Psoas muscle (tissue), 8 donors: ENCODE results near the gene TAS1R1. TPM values are rescaled to one million over a fixed set of nuclear protein-coding genes. Genes with fewer than 3 reads are reported as not detected.

ENCODE experiments used
- ATAC-seq, 4 donors: fragments of 200-7000 bp; cut with Tn5 transposase; one replicate each; pipeline ENCODE4 v1.9.1; 2020; ENCODE audit warnings: moderate library complexity in 3 of 4, mild to moderate bottlenecking in 2 of 4
- DNase-seq, 2 donors: peaks; one replicate each; pipeline ENCODE4 v3.0.0-alpha.2; 2020
- H3K27ac ChIP-seq: fragments of 200-600 bp; one replicate; pipeline ENCODE4 v1.8.0; 2022
- H3K27me3 ChIP-seq, 3 donors: fragments of 200-600 bp in 1 of 3; one replicate each; pipeline versions ENCODE4 v1.6.1 to v1.8.0; 2013 to 2022; ENCODE audit warnings: low read length in 2 of 3, mild to moderate bottlenecking in 2 of 3, moderate library complexity in 1 of 3; ENCODE audit not compliant: insufficient read depth in 3 of 3
- H3K36me3 ChIP-seq, 2 donors: fragments of 200-600 bp in 1 of 2; one replicate each; pipeline versions ENCODE4 v1.6.1 to v1.8.0; 2013 to 2022; ENCODE audit warnings: low read depth in 1 of 2, mild to moderate bottlenecking in 1 of 2, moderate library complexity in 1 of 2; ENCODE audit not compliant: insufficient read depth in 1 of 2
- H3K4me1 ChIP-seq: fragments of 200-600 bp; one replicate; pipeline ENCODE4 v1.8.0; 2022
- H3K4me3 ChIP-seq: fragments of 200-600 bp; one replicate; pipeline ENCODE4 v1.8.0; 2022; ENCODE audit warnings: mild to moderate bottlenecking
- H3K9me3 ChIP-seq: fragments of 200-600 bp; one replicate; pipeline ENCODE4 v1.8.0; 2022
- WGBS, 3 donors: extraction: QIAGEN DNeasy Blood & Tissue Kit; methylation state at CpG; one replicate each; pipeline versions ENCODE4 v1.1.6 to v1.1.7; 2013; 5-methylcytosine and 5-hydroxymethylcytosine counted together
- intact Hi-C, 2 donors: fragments of 100-400 bp; cut with DNase I; formaldehyde crosslinking; loops; one replicate each; pipeline versions ENCODE4 v1.11.0 to v1.14.2; 2022
- polyA plus RNA-seq, 3 donors: library from polyadenylated mRNA; stranded (reverse); fragments of 200-250 nt; gene quantifications; one replicate each; pipeline ENCODE4 v1.2.3, GENCODE V29; 2013
- total RNA-seq, 4 donors: library from RNA; stranded (reverse); fragmentation: NEBNext Ultra II Directional in 2 of 4; extraction: Animal tissue kit (Norgen Biotek cat#: 25700) in 2 of 4; gene quantifications; one replicate each; pipeline versions ENCODE4 v1.2.1 to v1.2.4, GENCODE V29; 2021 to 2023
- TF ChIP-seq, protein P1 (sequence below): fragments of 200-600 bp; IDR thresholded peaks from one replicate; pipeline ENCODE4 v1.8.0; 2022; ENCODE audit warnings: antibody characterized with exemption
- donor health status: healthy with polysubstance abuse.
- donor health status: DM: no; HTN: no; CAD: no; lungs with moderate emphysema.
- donor health status: Bipolar disorder and iron deficiency.
- donor health status: healthy.
- donor health status: DM: yes; HTN: yes; CAD: no.
- donor health status: DM: no; HTN: no; CAD: no.
- donor health status: DM: no; HTN: no; CAD: no.
- donor health status: DM: yes; HTN: yes; CAD: no.

The TAS1R1 gene
- total and polyA plus RNA-seq, 7 donors = 0.04 to 0.16 TPM; not detected in 5

DNA sequence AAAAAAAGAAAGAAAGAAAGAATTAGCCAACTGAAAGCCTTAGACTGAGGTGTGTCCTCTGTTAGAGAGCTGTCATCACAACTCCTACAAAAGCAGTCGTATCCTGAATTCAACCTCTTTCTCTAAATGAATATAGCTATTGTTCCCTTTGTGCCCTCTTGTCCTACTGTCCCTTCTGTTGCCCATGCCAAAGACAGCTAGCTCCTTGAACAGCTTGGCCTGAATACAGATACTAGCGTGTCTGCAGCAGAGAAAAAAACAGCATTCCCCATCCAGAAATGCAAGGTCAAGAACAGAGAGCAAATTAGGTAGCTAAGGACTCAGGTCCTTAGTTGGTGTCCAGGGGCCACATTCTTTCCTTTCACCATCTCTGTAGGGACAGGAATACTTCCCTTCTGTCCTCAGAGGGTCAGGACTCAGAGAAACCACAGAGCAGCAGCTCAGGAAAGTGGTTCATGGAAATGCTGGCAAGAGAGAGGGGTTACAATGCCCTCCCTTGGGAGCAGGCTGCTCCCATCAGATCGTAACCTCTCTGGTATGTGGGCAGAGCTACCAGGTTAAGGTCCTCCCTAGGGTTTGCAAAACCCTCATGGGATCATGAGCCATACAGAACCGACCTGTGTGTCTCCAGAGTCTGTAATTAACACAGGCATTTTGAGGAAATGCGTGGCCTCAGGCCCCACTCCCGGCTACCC, 22.9 kb downstream of the TAS1R1 start:
- DNase-seq (no peak), ATAC-seq (no peak)
- peaks cover 20% of the 10 kb centered on the region for H3K4me1 ChIP-seq
- H3K9me3 ChIP-seq = no peaks in the 10 kb centered on the region
- intact Hi-C loops = no loop called here
- peaks cover 0 to 8% of the 10 kb centered on the region in 2 donors for H3K36me3 ChIP-seq
- TF ChIP-seq, protein P1, sequence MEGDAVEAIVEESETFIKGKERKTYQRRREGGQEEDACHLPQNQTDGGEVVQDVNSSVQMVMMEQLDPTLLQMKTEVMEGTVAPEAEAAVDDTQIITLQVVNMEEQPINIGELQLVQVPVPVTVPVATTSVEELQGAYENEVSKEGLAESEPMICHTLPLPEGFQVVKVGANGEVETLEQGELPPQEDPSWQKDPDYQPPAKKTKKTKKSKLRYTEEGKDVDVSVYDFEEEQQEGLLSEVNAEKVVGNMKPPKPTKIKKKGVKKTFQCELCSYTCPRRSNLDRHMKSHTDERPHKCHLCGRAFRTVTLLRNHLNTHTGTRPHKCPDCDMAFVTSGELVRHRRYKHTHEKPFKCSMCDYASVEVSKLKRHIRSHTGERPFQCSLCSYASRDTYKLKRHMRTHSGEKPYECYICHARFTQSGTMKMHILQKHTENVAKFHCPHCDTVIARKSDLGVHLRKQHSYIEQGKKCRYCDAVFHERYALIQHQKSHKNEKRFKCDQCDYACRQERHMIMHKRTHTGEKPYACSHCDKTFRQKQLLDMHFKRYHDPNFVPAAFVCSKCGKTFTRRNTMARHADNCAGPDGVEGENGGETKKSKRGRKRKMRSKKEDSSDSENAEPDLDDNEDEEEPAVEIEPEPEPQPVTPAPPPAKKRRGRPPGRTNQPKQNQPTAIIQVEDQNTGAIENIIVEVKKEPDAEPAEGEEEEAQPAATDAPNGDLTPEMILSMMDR = no peak
- H3K27me3 ChIP-seq = no peaks in the 10 kb centered on the region
- H3K27ac ChIP-seq = no peak overlapping the region
- no peak overlapping the region for H3K4me3 ChIP-seq
- 66 to 81% (median 73%) methylated on average over 6 of the region's 6 CpGs for WGBS, 3 donors

GRCh38 chr1:6578624-6579373, 23.7 kb downstream of the TAS1R1 start:
- intact Hi-C loops = no loop called here
- H3K36me3 ChIP-seq = peaks cover 0 to 8% of the 10 kb centered on the region in 2 donors
- H3K4me1 ChIP-seq = peaks cover 20% of the 10 kb centered on the region
- peak overlapping the region; percentile 93 for H3K27ac ChIP-seq
- ATAC-seq (no peak), DNase-seq (no peak)
- TF ChIP-seq, protein P1 = no peak
- H3K9me3 ChIP-seq = no peaks in the 10 kb centered on the region
- 86 to 89% (median 87%) methylated on average over 14 of the region's 14 CpGs for WGBS, 3 donors
- no peaks in the 10 kb centered on the region for H3K27me3 ChIP-seq
- peak overlapping the region; percentile 86 for H3K4me3 ChIP-seq

- TF ChIP-seq, protein P1 = no peak
- Histone ChIP-seq H3K4me1 (peaks cover 20% of the 10 kb centered on the region), H3K9me3 (no peaks in the 10 kb centered on the region), H3K27ac (peak within 1 kb of the TSS; percentile 93), H3K36me3 (peaks cover 0 to 8% of the 10 kb centered on the region in 2 donors), H3K4me3 (peak within 1 kb of the TSS; percentile 86), H3K27me3 (no peaks in the 10 kb centered on the region)
- DNase-seq = peak; percentile 100
- 8 to 10% (median 8%) methylated on average over 58 of the region's 58 CpGs for WGBS, 3 donors
- ATAC-seq = peak; percentile 90 to 96 (median 92)
- intact Hi-C loops = no loop called here
These were observed 24.4 kb downstream of the TAS1R1 start, which contains the start of gene ZBTB48 for GRCh38 chr1:6579374-6580118. Gene ZBTB48 (plus strand): TSS chr1:6579994. CDS start chr1:6580610, 616 bp downstream.

- WGBS, 3 donors = 0 to 1% (median 0%) methylated on average over 7 to 30 of the region's 30 CpGs
- Histone ChIP-seq H3K36me3 (peaks cover 0 to 8% of the 10 kb centered on the region in 2 donors), H3K27ac (peak overlapping the region; percentile 93), H3K9me3 (no peaks in the 10 kb centered on the region), H3K4me3 (peak overlapping the region; percentile 86), H3K27me3 (no peaks in the 10 kb centered on the region), H3K4me1 (peaks cover 20% of the 10 kb centered on the region)
- DNase-seq (peak; percentile 33 to 64), ATAC-seq (peak; percentile 6 to 48 (median 15))
- intact Hi-C loops = no loop called here
- TF ChIP-seq, protein P1 = no peak
These were observed 25.0 kb downstream of the TAS1R1 start for GRCh38 chr1:6580119-6580592.
